ENCODE measurements around the gene MYO5C. TPM values are rescaled to one million over a fixed set of nuclear protein-coding genes. Genes with fewer than 3 reads are reported as not detected.

Gene MYO5C
- total RNA-seq, 1 experiment from 2014 or later = 28.2 TPM

DNA sequence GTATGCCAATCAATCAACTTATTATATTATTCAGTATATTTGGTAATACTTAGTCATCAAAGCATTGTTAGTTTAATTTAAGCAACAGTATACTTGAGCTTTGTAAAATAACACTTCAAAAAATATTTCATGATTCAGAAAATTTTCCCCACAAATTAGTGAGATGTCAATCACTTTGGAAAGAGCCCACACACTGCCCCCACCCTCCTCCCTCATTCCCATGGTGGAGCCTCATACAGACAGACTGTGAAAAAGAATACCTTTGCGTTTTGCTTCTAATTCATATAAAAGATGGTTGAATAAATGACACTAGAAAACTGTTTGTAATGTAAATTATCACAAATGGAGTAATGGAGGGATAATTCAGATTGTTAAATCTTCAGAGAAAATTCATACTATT, 43.3 kb upstream of the MYO5C start:
- no peaks in the 10 kb centered on the region for H3K36me3 ChIP-seq (ENCODE audit: control insufficient read depth, insufficient read depth, low read length)
- ATAC-seq = no peak
- H3K27ac ChIP-seq (ENCODE audit: low read length) = no peak overlapping the region
- CTCF ChIA-PET = no interaction called here
- intact Hi-C loops (cut with micrococcal nuclease; ENCODE audit: unreplicated experiment) = loop anchor here (10.0 kb wide), 2 partner anchors 84 to 186 kb away; partner anchors contain the start of gene MYO5A
- no peak overlapping the region for H3K4me3 ChIP-seq (ENCODE audit: low read depth in 2 of 2, low read length in 2 of 2)
- in situ Hi-C loops (cut with HindIII; ENCODE audit: low pct_unique_long_range_greater_than_20kb, low sequenced_read_pairs) = no loop called here
- TF ChIP-seq TCF7L2 (IDR thresholded peaks at IDR 0.05; ENCODE audit: low read depth, low read length) (no peak), POLR2AphosphoS5 (IDR thresholded peaks at IDR 0.05; ENCODE audit: low read depth, low read length) (no peak), SIN3A (IDR thresholded peaks at IDR 0.05; ENCODE audit: borderline replicate concordance, insufficient read depth, low read depth, low read length) (no peak)
- TF ChIP-seq, protein P1, sequence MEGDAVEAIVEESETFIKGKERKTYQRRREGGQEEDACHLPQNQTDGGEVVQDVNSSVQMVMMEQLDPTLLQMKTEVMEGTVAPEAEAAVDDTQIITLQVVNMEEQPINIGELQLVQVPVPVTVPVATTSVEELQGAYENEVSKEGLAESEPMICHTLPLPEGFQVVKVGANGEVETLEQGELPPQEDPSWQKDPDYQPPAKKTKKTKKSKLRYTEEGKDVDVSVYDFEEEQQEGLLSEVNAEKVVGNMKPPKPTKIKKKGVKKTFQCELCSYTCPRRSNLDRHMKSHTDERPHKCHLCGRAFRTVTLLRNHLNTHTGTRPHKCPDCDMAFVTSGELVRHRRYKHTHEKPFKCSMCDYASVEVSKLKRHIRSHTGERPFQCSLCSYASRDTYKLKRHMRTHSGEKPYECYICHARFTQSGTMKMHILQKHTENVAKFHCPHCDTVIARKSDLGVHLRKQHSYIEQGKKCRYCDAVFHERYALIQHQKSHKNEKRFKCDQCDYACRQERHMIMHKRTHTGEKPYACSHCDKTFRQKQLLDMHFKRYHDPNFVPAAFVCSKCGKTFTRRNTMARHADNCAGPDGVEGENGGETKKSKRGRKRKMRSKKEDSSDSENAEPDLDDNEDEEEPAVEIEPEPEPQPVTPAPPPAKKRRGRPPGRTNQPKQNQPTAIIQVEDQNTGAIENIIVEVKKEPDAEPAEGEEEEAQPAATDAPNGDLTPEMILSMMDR (IDR thresholded peaks at IDR 0.05) = no peak
- TF ChIP-seq, protein P2, sequence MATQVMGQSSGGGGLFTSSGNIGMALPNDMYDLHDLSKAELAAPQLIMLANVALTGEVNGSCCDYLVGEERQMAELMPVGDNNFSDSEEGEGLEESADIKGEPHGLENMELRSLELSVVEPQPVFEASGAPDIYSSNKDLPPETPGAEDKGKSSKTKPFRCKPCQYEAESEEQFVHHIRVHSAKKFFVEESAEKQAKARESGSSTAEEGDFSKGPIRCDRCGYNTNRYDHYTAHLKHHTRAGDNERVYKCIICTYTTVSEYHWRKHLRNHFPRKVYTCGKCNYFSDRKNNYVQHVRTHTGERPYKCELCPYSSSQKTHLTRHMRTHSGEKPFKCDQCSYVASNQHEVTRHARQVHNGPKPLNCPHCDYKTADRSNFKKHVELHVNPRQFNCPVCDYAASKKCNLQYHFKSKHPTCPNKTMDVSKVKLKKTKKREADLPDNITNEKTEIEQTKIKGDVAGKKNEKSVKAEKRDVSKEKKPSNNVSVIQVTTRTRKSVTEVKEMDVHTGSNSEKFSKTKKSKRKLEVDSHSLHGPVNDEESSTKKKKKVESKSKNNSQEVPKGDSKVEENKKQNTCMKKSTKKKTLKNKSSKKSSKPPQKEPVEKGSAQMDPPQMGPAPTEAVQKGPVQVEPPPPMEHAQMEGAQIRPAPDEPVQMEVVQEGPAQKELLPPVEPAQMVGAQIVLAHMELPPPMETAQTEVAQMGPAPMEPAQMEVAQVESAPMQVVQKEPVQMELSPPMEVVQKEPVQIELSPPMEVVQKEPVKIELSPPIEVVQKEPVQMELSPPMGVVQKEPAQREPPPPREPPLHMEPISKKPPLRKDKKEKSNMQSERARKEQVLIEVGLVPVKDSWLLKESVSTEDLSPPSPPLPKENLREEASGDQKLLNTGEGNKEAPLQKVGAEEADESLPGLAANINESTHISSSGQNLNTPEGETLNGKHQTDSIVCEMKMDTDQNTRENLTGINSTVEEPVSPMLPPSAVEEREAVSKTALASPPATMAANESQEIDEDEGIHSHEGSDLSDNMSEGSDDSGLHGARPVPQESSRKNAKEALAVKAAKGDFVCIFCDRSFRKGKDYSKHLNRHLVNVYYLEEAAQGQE (IDR thresholded peaks at IDR 0.05; ENCODE audit: insufficient read depth in 1 of 2, low read depth in 2 of 2, low read length in 1 of 2) = no peak
- H3K9me3 ChIP-seq (ENCODE audit: control insufficient read depth, insufficient read depth, low read depth, low read length) = no peaks in the 10 kb centered on the region
- no peak for DNase-seq (ENCODE audit: low read depth, low spot score)
- POLR2A ChIA-PET = interaction anchor here (0.6 kb wide), 1 partner anchor 282 kb away, joined by 3 read pairs; no protein-coding TSS in a partner anchor
- H3K4me1 ChIP-seq (ENCODE audit: control insufficient read depth, insufficient read depth, low read length) = peaks cover 24% of the 10 kb centered on the region
- no peaks in the 10 kb centered on the region for H3K27me3 ChIP-seq (ENCODE audit: control insufficient read depth, insufficient read depth, low read length)
- BruUV-seq (replicated peaks) = no TSS peak

DNA sequence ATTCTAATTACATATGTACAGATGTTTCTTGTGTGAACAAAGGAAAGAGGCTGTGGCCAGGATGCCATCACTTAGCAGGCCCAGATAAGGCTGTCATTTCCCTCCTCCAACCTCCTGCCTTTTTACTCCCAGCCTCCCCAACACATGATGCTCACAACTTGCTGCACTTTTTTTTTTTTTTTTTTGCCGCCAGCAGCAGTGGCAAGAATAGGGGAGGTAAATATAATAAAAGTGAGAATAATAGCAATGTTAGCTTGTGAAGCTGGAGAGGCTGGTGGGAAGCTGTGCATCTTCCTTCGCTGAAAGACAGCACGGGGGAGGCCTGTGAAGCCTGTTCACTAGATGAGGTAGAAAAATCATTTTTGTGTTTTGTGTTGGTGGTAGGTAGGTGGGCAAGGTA, 42.5 kb upstream of the MYO5C start:
- Histone ChIP-seq H3K4me1 (ENCODE audit: control insufficient read depth, insufficient read depth, low read length) (peaks cover 24% of the 10 kb centered on the region), H3K27me3 (ENCODE audit: control insufficient read depth, insufficient read depth, low read length) (no peaks in the 10 kb centered on the region), H3K27ac (ENCODE audit: low read length) (no peak overlapping the region), H3K4me3 (ENCODE audit: low read depth in 2 of 2, low read length in 2 of 2) (no peak overlapping the region), H3K9me3 (ENCODE audit: control insufficient read depth, insufficient read depth, low read depth, low read length) (no peaks in the 10 kb centered on the region), H3K36me3 (ENCODE audit: control insufficient read depth, insufficient read depth, low read length) (no peaks in the 10 kb centered on the region; the same call in 1 of the 2 replicates)
- intact Hi-C loops (cut with micrococcal nuclease; ENCODE audit: unreplicated experiment) (loop anchor here (10.0 kb wide), 2 partner anchors 83 to 187 kb away; partner anchors contain the start of gene MYO5A), in situ Hi-C loops (cut with HindIII; ENCODE audit: low pct_unique_long_range_greater_than_20kb, low sequenced_read_pairs) (no loop called here)
- DNase-seq (ENCODE audit: low read depth, low spot score) (no peak), ATAC-seq (no peak)
- TF ChIP-seq, protein P1 (IDR thresholded peaks at IDR 0.05) = no peak
- TF ChIP-seq SIN3A (IDR thresholded peaks at IDR 0.05; ENCODE audit: borderline replicate concordance, insufficient read depth, low read depth, low read length) = no peak
- ChIA-PET POLR2A (no interaction called here), CTCF (no interaction called here)
- BruUV-seq (replicated peaks) = no TSS peak

All from Panc1 (cell line).